ENCODE results near the gene PNMT.

Gene PNMT

GRCh38 chr17:39673335-39674081 lies 5.3 kb downstream of the PNMT start:
- no peak overlapping the region for H3K4me3 ChIP-seq (ENCODE audit: control insufficient read depth, low read depth, low read length)
- no peak for DNase-seq (ENCODE audit: low read depth)
- TF ChIP-seq CTCF (IDR thresholded peaks at IDR 0.05; ENCODE audit: control insufficient read depth, insufficient read depth, low read depth, low read length, missing control alignments) = no peak

DNA sequence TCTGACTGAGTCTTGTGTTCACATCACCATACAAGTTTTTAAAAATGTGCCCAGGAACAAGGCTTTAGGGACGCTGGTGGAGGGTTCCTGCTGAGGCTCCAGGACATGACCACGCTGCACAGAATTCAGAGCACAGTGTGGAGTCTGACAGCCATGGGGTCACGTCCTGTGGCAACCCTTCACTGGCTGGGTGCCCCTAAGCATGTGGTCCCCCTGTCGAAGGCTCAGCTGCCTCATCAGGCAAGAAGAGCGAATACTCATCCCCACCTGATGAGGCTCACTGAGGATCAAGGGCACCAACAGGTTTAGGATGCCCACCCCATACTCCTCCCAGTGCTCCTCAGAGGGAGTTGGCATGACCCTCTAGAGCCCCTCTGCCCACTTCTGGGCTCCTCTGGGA lies 5.9 kb downstream of the PNMT start:
- H3K4me3 ChIP-seq (ENCODE audit: control insufficient read depth, low read depth, low read length) = no peak overlapping the region
- no peak for DNase-seq (ENCODE audit: low read depth)
- TF ChIP-seq CTCF (IDR thresholded peaks at IDR 0.05; ENCODE audit: control insufficient read depth, insufficient read depth, low read depth, low read length, missing control alignments) = no peak

DNA sequence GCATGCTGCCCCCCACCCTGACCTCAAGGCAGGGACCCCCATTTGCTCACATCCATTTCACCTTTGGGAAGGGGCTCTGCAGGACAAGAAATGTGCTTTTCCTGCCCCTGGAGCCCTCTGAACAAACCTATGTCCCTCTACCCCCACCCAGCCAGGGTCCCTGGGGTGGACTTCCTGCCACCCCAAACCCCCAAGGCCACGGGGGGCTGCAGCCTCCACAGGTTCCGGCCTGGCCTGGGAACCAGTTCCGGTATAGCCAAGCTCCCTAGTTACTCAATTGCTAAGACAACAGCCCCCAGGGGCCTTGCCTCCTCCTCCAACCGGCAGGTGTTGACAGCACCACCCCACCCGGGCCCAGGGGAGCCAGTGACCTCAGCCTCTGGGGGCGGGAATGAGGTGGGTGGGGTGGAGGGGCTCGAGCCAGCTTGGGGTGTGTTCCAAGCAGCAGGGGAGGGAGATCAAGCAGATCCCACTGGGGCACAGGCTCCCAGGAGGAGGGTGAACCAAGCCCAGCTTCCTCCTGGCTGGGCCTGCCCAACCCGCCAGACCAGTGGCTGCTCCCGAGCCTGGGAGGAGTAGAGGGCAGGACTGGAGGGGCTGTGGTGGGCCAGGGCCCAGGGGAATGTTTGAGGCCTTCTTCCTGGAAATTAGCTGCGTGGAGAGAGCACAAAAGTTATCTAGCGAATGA lies 6.6 kb downstream of the PNMT start:
- no peak for TF ChIP-seq CTCF (IDR thresholded peaks at IDR 0.05; ENCODE audit: control insufficient read depth, insufficient read depth, low read depth, low read length, missing control alignments)
- DNase-seq (ENCODE audit: low read depth) = no peak
- no peak overlapping the region for H3K4me3 ChIP-seq (ENCODE audit: control insufficient read depth, low read depth, low read length)

DNA sequence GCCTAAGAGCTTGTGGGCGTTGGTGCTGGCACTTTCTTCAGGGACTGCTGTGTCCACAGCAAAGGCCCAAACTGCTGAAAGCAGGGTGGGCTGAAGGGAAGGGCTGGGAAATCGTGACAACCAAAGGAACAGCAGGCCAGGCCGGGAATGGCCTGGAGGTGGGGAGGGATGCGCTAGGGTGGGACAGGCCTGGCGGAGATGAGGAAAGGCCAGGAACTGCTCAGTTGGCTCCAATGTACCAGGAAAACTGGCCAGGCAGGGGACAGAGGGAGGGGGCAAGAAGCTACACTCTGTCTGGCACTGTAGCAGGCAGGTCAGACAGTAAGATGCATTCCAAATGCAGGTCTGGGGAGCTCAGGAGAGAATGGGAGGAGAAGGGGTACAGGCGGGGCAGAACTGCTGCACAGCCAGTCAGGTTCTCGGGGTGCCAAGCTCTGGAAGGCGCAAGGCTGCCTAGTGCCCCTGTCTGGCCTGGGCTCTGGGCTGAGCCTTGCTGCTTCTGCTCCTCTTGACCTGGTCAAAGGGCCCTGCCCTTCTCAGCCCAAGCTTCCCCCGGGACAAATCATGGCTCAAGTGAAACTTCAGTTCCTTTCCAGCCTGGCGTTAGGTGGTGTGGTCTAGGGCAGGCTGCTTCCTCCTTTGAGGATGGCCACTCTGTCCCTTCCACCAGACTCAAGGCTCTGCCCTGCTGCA lies 7.3 kb downstream of the PNMT start:
- DNase-seq (ENCODE audit: low read depth) = no peak
- TF ChIP-seq CTCF (IDR thresholded peaks at IDR 0.05; ENCODE audit: control insufficient read depth, insufficient read depth, low read depth, low read length, missing control alignments) = no peak
- H3K4me3 ChIP-seq (ENCODE audit: control insufficient read depth, low read depth, low read length) = no peak overlapping the region

- no peak overlapping the region for H3K4me3 ChIP-seq (ENCODE audit: control insufficient read depth, low read depth, low read length)
- DNase-seq (ENCODE audit: low read depth) = no peak
- no peak for TF ChIP-seq CTCF (IDR thresholded peaks at IDR 0.05; ENCODE audit: control insufficient read depth, insufficient read depth, low read depth, low read length, missing control alignments)
Observed at GRCh38 chr17:39676198-39676819, 8.1 kb downstream of the PNMT start.

DNA sequence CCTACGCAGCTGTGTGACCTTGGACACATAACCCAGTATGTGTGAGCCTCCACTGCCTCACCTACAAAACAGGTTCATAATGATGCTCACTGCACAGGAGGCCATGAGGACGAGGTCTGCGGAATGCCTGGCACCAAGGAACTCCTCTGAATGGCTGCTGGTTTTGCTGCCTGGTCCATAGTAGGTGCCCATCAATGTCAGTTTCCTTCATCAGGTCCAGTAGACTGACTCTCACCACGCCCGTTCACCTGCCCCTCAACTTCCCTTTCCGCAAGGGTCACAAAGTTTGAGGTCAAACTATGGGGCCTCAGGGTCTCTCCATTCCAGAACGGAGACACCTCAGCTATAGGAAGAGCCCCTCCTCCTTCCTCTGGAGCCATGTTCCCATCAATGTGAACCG lies 8.8 kb downstream of the PNMT start:
- DNase-seq (ENCODE audit: low read depth) = no peak
- H3K4me3 ChIP-seq (ENCODE audit: control insufficient read depth, low read depth, low read length) = no peak overlapping the region
- no peak for TF ChIP-seq CTCF (IDR thresholded peaks at IDR 0.05; ENCODE audit: control insufficient read depth, insufficient read depth, low read depth, low read length, missing control alignments)
